Measurements from ENCODE around the gene SNAPC5. TPM values are rescaled to one million over a fixed set of nuclear protein-coding genes. Genes with fewer than 3 reads are reported as not detected.
"Not testable (repeated sequence)": the region's sequence is repeated elsewhere in the genome, so short reads cannot be mapped to it uniquely, and the experiment has no call there.

The SNAPC5 gene
- total RNA-seq, 4 donors from 2014 or later, result 2.6 to 64.0 (median 32.1) TPM

GRCh38 chr15:66504563-66505429 is 7.2 kb upstream of the SNAPC5 start, which contains the start of the genes RPL4 and ZWILCH:
Gene RPL4 (minus strand): TSS chr15:66504855. CDS start chr15:66504790, 65 bp downstream.
Gene ZWILCH (plus strand): TSS chr15:66505326. CDS start chr15:66505339, 13 bp downstream.
- H3K9me3 ChIP-seq, result no peaks in the 10 kb centered on the region
- peaks cover 11 to 32% (median 22%) of the 10 kb centered on the region in 4 donors for H3K4me1 ChIP-seq
- H3K27me3 ChIP-seq, result no peaks in the 10 kb centered on the region
- H3K27ac ChIP-seq, result peak within 1 kb of the TSS; percentile 88 to 98 (median 92)
- in situ Hi-C loops (cut with MboI; ENCODE audit: low pct_ligation_motif_present in 1 of 4, low pct_unique_long_range_greater_than_20kb in 1 of 4, low sequenced_read_pairs in 3 of 4) (no loop called here), intact Hi-C loops (cut with DNase I; ENCODE audit: low total_unique reads) (loop anchor here (2.0 kb wide), 1 partner anchor 118 kb away; the partner anchor contains the start of gene MAP2K1)
- TF ChIP-seq, protein P1, sequence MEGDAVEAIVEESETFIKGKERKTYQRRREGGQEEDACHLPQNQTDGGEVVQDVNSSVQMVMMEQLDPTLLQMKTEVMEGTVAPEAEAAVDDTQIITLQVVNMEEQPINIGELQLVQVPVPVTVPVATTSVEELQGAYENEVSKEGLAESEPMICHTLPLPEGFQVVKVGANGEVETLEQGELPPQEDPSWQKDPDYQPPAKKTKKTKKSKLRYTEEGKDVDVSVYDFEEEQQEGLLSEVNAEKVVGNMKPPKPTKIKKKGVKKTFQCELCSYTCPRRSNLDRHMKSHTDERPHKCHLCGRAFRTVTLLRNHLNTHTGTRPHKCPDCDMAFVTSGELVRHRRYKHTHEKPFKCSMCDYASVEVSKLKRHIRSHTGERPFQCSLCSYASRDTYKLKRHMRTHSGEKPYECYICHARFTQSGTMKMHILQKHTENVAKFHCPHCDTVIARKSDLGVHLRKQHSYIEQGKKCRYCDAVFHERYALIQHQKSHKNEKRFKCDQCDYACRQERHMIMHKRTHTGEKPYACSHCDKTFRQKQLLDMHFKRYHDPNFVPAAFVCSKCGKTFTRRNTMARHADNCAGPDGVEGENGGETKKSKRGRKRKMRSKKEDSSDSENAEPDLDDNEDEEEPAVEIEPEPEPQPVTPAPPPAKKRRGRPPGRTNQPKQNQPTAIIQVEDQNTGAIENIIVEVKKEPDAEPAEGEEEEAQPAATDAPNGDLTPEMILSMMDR (IDR thresholded peaks at IDR 0.05), result peak in 4 of 5 experiments; percentile 11 to 44 (median 32)
- TF ChIP-seq EP300 (IDR thresholded peaks at IDR 0.05; ENCODE audit: low read depth) (no peak), POLR2AphosphoS5 (IDR thresholded peaks at IDR 0.05) (peak; percentile 97 to 99 (median 99)), POLR2A (IDR thresholded peaks at IDR 0.05) (peak; percentile 98)
- WGBS, 2 donors (ENCODE audit: low coverage in 1 of 2), result 0 to 2% methylated on average over 9 to 46 of the region's 46 CpGs
- H3K36me3 ChIP-seq, result peaks cover 0 to 33% (median 15%) of the 10 kb centered on the region in 4 donors
- peak; percentile 82 for DNase-seq
- peak within 1 kb of the TSS; percentile 58 to 96 (median 88) for H3K4me3 ChIP-seq

- DNase-seq, result no peak
- no peaks in the 10 kb centered on the region for H3K27me3 ChIP-seq
- TF ChIP-seq, protein P1 (IDR thresholded peaks at IDR 0.05), result no peak
- no peak for TF ChIP-seq POLR2A (IDR thresholded peaks at IDR 0.05)
- TF ChIP-seq EP300 (IDR thresholded peaks at IDR 0.05; ENCODE audit: low read depth), result no peak
- TF ChIP-seq POLR2AphosphoS5 (IDR thresholded peaks at IDR 0.05), result no peak
- H3K4me3 ChIP-seq, result peak overlapping the region; percentile 58 to 96 (median 88)
- in situ Hi-C loops (cut with MboI; ENCODE audit: low pct_ligation_motif_present in 1 of 4, low pct_unique_long_range_greater_than_20kb in 1 of 4, low sequenced_read_pairs in 3 of 4) (no loop called here), intact Hi-C loops (cut with DNase I; ENCODE audit: low total_unique reads) (loop anchor here (2.0 kb wide), 1 partner anchor 117 kb away; the partner anchor contains the start of gene MAP2K1)
- H3K4me1 ChIP-seq, result peaks cover 11 to 32% (median 22%) of the 10 kb centered on the region in 4 donors
- H3K9me3 ChIP-seq, result no peaks in the 10 kb centered on the region
- H3K27ac ChIP-seq, result peak overlapping the region; percentile 88 to 98 (median 92)
- peaks cover 0 to 41% (median 19%) of the 10 kb centered on the region in 4 donors for H3K36me3 ChIP-seq
- WGBS, 2 donors (ENCODE audit: low coverage in 1 of 2), result 1 to 3% methylated on average over 10 to 12 of the region's 12 CpGs
Observed at GRCh38 chr15:66503780-66504562, 6.4 kb upstream of the SNAPC5 start.

GRCh38 chr15:66503041-66503648 is 5.6 kb upstream of the SNAPC5 start:
- H3K4me3 ChIP-seq, result peak overlapping the region in 2 of 4 donors; percentile 58 to 84
- H3K27ac ChIP-seq, result peak overlapping the region; percentile 88 to 98 (median 92)
- 38 to 46% methylated on average over 11 to 13 of the region's 13 CpGs for WGBS, 2 donors (ENCODE audit: low coverage in 1 of 2)
- intact Hi-C loops (cut with DNase I; ENCODE audit: low total_unique reads); in situ Hi-C loops (cut with MboI; ENCODE audit: low pct_ligation_motif_present in 1 of 4, low pct_unique_long_range_greater_than_20kb in 1 of 4, low sequenced_read_pairs in 3 of 4); H3K27me3 ChIP-seq; H3K9me3 ChIP-seq; DNase-seq: not testable (repeated sequence)
- peaks cover 13 to 35% (median 22%) of the 10 kb centered on the region in 4 donors for H3K4me1 ChIP-seq
- peaks cover 0 to 44% (median 21%) of the 10 kb centered on the region in 4 donors for H3K36me3 ChIP-seq

- TF ChIP-seq, protein P1 (IDR thresholded peaks at IDR 0.05), result no peak
- TF ChIP-seq POLR2A (IDR thresholded peaks at IDR 0.05), result no peak
- in situ Hi-C loops (cut with MboI; ENCODE audit: low pct_ligation_motif_present in 1 of 4, low pct_unique_long_range_greater_than_20kb in 1 of 4, low sequenced_read_pairs in 3 of 4), result no loop called here
- peaks cover 14 to 39% (median 22%) of the 10 kb centered on the region in 4 donors for H3K4me1 ChIP-seq
- peak overlapping the region in 1 of 4 donors; percentile 84 for H3K4me3 ChIP-seq
- no peaks in the 10 kb centered on the region for H3K9me3 ChIP-seq
- H3K27ac ChIP-seq, result no peak overlapping the region
- intact Hi-C loops (cut with DNase I; ENCODE audit: low total_unique reads), result no loop called here
- no peaks in the 10 kb centered on the region for H3K27me3 ChIP-seq
- 63 to 92% methylated on average over 9 to 10 of the region's 10 CpGs for WGBS, 2 donors (ENCODE audit: low coverage in 1 of 2)
- peaks cover 0 to 44% (median 21%) of the 10 kb centered on the region in 4 donors for H3K36me3 ChIP-seq
- no peak for DNase-seq
Observed at GRCh38 chr15:66502491-66502890, 4.9 kb upstream of the SNAPC5 start.

GRCh38 chr15:66500346-66500745 is 2.8 kb upstream of the SNAPC5 start:
- H3K9me3 ChIP-seq; H3K4me3 ChIP-seq; DNase-seq; in situ Hi-C loops (cut with MboI; ENCODE audit: low pct_ligation_motif_present in 1 of 4, low pct_unique_long_range_greater_than_20kb in 1 of 4, low sequenced_read_pairs in 3 of 4); H3K27me3 ChIP-seq; H3K27ac ChIP-seq; intact Hi-C loops (cut with DNase I; ENCODE audit: low total_unique reads): not testable (repeated sequence)
- 80 to 83% methylated on average over 1 to 7 of the region's 7 CpGs for WGBS, 2 donors (ENCODE audit: low coverage in 1 of 2)
- H3K4me1 ChIP-seq, result peaks cover 20 to 42% (median 28%) of the 10 kb centered on the region in 4 donors
- peaks cover 0 to 44% (median 21%) of the 10 kb centered on the region in 4 donors for H3K36me3 ChIP-seq
